NCI-H2196 treated with DMSO at 0.1 percent for 48 hours (cell line): Measurements from ENCODE around the gene ALDH1L1.

Experiments used
- DNase-seq: peaks from one replicate; lab custom pipeline; 2025; ENCODE audit not compliant: unreplicated experiment; lab: John Stamatoyannopoulos, UW

Gene ALDH1L1

DNA sequence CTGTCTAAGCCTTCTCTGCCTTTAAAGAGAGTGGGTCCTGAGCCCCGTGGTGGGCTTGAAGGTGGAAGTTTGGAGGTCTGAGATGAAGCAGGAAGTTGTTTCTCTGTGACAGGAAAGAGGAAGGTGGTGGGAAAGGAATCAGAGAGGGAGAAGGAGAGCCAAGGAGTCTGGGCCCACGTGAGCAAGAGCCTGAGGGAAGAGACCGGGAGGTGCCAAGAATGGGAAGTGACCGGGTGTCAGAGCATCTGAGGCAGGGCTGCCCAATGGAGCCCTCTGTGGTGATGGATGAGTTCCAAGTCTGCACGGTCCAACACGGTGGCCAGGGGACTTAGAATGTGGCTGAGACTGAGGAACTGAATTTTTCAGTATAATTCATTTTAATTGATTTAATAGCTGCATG is 24.6 kb downstream of the ALDH1L1 start:
- DNase-seq = no peak

DNA sequence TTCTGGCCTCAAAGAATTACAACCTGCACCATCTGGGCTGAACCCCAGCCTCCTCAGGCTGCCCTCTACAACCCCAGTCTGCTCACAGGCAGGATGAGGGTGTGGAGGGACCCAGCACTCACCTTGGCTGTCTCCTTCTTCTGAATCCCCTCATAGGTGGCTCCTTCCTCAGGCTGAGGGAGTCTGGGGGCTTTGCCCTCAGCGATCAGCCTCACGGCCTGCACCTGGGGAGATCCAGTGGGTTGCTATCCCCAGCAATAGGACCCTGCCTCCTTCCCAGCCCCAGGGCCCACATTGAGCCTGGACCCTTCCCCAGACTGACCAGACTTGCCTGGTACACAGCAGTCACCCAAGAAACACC is 25.1 kb downstream of the ALDH1L1 start:
- no peak for DNase-seq

DNA sequence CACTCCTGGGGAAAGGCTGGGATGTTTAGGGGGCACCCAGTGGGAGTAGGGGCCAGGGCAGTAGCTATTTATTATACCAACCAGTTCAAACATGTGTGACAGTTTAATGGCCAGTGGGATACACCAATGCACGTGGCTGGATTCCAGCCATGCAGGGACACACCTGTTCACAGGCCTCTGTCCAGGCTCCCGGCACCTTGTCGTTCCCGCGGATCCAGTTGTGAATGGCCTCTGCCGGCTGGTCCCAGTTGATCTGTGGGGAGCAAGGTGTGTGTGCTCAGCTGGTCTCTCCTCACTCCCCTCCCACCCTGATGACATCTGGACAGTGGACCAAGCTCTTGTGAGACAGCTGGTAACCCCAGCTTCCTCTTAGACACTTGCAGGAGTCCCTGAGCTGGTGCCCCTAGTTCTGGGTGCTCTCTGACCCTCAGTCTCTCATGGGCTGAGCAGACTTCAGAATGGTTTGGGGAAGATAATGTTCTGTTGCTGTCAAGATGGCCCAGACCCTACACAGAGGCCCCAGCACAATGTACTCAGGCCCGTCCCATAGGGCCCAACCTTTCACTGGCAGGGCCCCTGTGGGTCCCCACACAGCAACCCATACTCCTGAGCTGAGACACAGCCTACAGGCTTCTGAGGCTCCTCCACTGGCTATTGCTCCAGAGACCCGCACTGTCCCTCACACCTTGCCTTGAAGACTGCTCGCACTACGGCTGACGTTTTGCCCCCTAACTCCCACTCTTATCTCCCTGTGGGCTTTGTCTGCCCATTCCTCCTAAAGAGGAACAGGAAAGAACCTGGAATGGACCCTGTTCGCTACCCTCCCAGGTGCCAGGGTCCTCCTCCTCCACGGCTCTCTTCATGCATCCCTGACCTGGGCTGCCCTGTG is 25.8 kb downstream of the ALDH1L1 start:
- DNase-seq = no peak

DNA sequence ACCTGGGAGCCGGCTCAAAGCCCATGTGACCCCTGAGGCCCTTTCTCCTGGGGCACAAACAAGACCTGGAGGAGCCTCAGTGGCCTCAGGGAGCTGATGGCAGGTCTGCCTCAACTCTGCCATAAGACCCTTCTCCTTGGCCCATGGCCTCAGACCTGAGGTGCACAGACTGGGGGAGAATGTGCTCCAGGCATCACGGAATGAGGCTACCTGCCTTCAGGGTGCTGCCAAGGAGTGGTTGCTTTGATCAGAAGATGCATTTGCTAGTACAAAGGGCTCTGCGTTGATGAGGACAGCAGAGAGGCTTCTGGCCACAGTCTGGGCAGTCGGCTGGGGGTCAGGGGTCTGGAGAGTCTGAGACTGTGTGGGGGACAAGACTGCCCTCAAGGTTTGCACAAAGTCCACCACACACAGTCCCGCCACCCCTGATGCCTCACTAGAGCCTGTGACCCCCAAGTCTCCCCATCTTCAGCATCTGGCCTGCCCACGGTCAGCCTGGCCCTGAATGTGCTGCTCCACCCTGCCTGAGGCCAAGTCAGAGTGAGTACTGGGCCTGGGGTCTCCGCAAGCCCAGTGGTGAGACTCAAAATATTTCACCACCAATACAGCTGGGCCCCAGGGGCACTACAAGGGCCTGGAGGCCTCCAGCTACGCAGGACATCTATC is 26.6 kb downstream of the ALDH1L1 start:
- DNase-seq = no peak

DNA sequence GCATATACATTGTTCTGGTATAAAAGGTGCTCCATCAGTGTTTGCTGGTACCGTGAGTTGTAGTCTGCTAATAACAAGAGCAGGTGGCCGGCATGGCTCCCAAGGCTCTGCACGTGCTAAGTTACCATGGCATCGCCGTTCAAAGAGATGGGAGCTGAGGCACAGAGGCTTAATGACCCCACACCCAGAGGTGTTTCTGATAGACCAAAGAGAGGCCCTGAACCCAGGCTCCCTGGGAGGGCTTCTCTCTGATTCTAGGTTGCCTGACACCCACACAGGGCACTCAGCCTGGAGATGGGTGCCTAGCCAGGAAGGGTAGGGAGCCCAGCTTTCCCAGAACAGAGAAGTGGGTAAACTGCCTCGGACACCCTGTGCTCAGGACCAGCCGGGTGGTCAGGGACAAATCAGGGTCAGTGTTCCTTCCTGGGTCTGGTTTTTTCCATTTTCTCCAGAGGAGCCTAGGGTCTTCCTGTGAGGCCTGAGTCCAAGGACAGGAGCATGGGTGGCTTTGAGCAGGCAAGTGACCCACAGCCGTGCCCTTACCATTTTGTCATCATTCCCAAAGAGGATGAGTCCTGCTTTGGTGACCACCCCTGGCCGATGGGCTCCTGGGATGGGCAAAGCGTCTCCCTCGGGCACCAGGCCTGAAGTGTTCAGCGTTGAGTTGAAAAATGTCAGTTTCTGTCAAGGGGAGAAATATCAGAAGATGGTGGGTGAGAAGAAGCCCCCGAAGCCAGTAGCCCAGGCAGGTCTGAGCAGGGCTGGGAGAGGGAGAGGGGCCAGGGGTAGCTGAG is 27.3 kb downstream of the ALDH1L1 start:
- DNase-seq = no peak

DNA sequence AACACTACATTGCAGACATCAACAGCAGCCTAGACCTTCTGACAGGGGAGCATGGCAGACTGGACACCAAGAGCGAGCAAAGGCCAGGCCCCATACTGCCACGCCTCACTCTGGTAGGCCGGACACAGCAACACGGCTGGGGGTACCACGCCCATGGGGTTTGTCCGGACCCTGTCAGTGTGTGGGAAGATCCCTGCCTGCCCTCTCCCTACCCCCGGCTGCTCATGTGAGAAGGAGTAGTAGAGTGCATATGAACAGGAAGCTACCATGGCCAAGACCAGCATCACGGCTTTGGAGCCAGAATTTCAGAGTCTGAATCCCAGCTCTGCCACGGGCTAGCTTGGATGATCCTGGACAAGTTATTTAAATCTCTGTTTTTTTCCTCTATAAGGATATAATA is 27.9 kb downstream of the ALDH1L1 start:
- DNase-seq = no peak

DNA sequence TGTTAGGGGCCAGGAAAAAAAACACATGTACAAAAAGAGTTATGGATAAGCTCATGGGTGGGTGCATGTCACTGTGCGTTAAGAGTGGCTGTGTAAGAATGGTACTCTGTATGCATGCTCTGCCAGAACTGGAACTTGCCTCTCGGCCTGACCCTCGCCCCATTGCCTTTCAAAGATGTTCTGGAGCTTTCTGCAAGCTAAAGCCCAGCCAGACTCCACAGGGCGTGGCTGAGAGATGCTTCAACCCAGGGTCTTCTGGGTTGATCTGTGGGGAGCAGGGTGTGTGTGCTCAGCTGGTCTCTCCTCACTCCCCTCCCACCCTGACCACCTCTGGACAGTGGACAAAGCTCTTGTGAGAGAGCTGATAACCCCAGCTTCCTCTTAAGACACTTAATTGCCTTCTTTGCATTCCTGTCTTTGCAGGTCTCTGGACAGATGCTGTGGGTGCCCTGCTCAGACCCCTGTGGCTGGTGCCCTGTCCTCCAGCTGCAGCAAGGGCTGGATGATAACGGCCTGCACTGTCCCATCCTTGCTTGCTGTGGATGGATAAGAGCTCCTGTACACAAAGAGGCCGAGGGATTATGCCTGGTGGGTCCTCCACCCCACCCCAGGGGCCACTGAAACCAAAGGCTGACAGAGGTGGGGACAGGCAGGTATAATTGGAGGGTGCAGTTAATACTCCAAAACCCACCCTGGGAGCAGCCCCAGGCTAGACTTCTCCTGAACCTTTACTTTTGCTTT is 28.7 kb downstream of the ALDH1L1 start:
- no peak for DNase-seq

DNA sequence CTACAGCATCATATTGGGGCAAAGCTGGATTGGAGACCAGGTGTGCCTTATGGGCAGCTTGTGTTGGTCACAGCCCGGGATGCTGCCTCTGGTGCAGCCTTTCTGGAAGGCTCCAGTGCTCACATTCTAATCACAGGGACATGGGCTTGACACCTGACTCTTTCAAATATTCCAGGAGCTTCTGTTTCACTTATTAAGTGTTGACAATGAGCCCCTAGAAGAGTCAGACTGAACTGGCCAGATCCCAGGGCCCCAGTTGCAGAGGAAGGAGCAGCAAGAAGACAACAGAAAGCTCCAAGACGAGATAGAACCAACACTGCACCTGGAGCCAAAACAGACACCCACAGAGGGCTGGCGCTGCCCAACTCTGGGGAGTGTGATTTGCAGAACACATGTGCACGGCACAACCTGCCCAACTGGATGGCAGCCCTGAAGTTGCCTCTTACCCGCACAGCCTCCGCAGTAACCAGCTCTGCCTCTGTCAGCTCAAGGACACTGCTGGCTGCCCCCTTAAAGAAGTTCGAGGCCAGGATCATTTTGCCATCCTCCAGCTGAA is 30.3 kb downstream of the ALDH1L1 start:
- no peak for DNase-seq

DNA sequence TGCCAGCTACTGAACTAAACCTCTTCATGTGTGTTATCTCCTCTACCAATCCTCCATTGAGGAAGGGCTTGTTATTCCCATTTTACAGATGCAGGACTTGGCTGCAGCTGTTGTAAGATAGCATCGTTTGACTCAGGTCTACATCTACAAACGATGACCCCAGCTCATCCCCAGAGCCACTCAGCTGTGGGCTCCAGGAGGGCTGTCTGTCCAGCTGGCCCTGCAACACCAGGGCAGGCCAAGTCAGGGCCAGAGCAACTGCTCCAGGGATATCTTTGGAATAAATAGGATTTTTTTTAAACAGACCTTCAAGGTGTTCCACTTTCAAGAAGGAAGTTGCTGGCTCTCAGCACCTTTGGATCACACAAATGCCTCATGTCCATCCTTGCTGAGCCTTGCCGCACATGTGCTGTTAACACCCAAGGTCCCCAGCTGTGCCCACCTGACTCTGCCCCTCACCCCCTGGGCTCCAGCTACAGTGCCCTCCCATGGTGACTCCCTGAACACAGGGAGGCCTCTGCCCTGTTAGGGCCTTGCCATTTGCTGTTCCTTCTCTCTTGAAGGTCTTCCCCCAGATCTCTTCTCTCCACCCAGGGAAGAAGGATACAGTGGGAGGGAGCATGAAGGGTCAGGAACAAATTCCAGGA is 31.0 kb downstream of the ALDH1L1 start:
- DNase-seq = no peak

DNA sequence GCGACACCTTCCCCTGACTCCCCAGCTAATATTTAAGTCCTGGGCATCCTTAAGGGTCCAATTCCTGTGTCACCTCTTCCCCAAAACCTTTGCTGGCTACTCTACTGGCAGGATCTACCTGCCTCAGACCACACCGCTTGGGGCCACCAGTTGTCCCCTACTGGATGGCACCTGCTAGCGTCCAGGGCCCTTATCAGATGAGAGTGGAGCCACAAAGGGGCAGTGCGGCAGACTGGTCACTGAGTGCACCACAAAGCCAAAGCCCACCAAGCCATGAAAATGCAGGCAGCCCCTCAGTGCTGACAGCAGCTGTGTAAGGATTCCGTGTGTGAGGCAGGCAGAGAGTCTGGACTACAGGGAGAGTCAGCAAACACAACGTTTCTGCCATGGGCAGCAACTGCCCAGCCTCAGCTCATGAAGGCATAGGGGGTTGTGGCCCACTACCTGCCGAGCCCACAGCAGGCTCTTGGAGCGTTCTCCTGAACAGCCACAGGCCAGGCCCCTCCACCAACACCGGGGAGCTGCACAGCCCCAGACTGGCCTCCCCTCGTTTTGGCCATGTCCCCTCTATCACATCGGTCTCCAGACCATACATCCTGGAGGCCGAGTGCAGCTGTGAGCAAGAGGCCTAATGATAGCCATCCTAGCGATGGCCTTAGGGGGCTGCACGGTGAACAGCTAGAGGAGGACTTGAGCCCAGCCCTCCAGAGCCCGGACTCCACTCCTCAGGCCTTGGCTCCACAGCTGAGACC is 32.3 kb downstream of the ALDH1L1 start:
- DNase-seq = no peak

DNA sequence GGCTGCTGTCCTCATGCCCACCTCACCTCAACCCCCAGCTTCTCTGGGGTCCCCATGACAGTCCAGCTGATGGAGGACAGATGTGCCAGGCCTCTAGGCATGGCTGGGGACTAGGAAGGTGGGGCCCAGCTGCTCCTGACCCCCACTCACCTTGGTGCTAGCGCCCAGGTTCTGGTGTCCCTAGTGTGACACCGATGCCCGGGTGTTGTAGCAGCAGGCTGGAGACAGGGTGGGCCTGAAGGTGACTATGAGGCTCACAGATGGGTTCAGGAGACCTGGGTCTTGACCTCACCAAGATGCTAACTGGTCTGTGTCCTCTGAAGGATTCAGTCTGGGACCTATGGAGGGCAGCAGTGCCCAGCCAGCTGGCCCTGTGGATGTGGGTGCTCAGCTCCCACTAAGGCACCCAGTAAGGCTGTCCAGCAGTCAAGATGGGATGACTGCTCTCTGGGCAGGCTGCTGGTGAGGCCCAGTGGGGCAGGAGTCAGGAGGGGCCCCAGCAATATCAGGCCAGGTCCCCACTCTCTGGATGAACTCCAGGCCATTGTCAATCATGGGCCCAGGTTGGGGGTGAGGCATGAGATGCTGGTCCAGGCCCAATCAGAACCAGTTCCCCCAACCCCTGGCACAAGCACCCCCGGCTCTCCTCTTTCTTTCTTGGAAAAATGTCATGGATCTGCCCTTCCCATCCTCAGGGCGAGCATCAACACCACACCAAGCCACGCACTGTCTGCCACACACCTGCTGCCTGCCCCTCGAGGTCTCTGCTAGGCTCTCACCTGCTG is 33.0 kb downstream of the ALDH1L1 start:
- DNase-seq = no peak

DNA sequence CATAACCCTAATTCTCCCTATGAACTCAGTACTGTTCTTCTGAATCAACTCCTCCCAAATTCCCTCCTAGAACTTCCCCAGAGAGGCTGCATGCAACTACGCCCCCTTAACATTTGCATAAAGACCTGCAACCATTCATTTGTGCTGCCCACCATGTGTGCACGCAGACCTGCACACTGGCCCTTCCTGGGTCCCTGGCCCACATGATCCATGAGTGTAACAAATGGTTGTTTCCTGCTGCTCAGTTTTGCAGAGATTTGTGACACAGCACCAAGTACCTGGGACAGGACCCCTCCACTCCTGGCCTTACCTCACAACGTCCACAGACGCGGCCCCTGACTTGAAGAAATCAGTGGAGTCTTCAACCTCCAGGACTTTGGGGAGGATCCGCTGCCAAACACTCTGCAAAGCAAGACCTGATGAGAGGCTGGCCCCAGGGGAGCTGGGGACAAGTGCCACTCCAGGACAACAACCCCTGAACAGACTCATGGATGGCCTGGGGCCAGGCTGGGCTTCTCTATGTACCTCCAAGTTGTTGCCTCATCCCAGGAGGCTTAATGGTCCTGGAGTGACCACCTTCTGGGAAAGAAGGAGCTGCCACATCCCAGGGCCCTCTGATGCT is 33.8 kb downstream of the ALDH1L1 start:
- no peak for DNase-seq

DNA sequence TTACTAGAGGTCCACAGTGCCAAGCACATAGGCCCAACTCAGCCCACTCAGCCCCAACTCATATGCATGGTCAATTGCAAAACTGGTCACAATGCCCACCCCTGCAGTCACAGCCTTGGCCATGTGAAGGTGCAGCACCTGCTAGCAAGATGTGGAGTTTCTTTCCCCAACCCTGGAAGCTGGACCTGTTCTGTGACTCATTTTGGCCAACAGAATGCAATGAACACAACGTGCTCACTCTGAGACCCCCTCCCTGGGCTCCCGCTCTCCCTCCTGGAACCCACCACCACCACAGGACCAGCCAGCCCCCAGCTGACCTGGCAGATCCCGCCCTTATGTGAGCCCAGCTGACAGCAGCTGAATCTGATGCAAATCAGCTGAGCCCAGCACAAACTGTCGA is 34.4 kb downstream of the ALDH1L1 start:
- DNase-seq = no peak

DNA sequence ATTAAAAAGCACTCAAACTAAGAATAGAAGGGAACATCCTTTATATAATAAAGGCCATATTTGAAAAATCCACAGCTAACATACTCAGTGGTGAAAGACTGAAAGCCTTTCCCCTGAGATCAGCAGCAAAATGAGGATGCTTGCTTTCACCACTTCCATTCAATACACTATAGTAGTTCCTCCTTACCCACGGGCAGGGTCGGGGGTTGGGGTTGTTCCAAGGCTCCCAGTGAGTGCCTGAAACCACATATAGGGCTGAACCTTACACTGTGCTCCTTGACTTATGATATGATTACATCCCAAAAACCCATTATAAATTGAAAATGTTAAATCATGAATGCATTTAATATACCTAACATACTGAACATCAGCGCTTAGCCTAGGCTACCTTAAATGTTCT is 37.7 kb downstream of the ALDH1L1 start:
- no peak for DNase-seq

DNA sequence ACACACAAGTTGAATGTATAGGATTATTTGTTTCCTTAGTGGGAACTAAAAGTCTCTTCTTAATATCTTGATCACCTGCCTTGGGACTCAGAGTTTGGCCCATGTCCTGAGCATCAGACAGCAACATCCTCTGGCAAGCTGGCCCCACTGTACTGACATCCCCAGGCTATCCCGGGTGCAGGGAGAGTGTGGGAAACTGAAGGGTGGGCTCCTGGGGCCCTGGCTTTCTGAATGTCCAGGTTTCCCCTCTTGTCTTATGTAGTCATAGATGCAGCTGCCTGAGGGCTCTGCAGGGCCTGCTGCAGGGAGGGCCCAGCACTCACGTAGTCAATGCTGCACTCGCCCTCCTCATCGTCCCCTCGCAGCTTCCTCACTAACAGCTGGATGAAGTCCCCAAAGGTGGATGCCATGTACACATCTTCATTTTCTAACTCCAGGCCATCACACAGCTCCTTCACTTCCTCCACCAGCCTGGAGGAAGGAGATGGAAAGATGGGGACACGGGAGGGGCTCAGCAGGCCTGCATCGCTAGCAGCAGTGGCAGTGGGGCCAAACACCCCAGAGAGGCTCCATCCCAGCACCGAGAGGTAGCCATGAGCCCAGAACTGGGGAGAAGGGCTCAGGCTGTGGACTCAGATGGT is 42.8 kb downstream of the ALDH1L1 start:
- DNase-seq = no peak

DNA sequence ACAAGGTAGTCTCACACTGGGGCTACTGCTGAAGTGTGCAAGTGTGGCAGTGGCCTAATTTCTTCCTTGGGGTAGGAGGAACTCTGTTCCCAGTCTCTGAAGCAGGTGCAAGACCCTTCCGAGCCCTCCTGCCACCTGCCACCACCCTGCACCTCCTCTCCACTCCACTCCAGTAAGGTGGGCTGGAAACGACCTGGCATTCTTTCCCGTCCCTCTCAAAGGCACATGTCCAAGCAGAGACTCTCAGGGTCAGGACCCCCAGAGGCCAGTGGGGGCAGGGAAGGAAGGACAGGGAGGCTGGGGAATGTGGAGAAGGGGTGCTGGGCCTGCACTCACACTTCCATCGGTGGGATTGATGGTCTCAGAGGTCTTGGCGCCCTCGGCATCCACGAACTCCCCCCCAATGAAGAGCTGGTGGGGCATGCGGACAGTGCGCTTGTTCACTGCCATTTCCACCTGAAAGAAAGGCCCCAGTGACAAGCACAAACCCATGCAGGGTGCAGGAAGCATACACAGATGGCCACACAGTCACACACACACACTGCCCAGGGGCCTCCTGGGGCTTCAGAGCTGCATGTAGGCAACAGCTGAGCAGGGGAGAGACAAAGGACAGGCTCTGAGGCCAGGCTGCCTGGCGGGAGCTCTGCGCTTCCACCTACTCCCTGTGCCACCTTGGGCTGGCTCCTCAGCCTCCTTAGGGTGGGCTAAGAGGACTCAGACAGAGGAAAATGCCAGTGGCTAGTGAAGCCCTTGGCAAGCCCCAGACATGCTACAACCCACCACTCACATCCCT is 43.8 kb downstream of the ALDH1L1 start:
- DNase-seq = no peak

DNA sequence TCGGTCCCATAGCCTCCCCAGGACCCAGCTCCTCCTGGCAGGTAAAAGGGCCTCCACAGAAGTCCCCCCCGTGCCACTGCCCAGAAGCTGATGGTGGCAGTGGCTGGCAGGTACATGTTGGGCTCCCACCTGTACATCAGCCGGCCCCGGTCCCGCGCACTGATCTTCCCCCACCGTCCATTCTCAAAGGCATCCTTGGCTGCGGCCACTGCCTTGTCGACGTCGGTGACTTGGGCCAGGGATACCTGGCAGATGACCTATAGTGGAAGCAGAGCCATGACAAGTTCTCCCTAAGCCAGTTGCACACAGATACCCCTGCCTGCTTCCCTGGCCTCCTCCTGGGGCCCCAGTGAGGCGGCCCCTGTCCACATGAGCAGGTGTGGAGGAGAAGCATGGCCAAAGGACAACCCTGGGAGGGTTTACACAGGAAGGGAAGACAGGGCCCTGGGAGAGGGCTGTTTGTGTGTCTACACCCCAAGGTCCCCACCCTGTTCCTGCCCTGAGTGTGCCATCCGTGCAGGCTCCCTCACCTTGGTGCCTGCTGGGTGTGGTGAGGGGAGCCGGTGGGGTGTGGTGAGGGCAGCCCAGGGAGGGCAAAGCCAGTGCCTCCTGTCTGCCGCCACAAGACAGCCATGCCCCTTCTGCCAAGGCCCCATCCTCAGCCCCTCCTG is 44.8 kb downstream of the ALDH1L1 start:
- DNase-seq = no peak
